ENCODE data around the gene HTT.
A peak's percentile ranks its signal among the peaks of the same experiment; 100 is the strongest.

The HTT gene

GRCh38 chr4:3235581-3235980 lies 161.1 kb downstream of the HTT start:
- no peak for DNase-seq (ENCODE audit: low spot score)

DNA sequence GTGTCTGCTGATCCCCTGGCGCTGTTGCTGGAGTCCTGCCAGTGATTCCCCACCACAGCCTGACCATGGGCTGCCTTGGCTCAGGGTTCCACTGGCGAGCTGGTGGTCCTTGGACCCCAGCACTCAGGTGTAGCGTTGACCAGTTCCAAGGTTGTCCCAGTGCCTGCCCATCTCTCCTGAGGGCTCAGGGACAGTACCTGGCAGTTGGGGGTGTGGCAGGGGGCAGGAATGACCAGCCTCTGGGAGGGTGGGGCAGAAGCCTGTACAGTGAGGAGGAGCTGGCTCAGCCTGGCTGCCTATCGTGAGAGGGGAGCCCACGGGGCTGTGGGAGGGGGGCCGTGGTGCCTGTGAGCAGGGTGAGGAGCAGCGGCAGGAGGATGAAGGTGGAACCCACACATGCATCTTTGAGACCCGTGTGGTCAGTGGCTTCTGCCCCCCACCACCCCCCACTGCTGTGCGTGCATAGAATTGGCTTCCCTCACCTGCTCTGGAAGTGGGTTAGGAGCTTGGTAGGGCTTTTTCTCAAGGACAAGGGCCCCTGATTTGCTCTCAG lies 161.9 kb downstream of the HTT start:
- DNase-seq (ENCODE audit: low spot score), result no peak

DNA sequence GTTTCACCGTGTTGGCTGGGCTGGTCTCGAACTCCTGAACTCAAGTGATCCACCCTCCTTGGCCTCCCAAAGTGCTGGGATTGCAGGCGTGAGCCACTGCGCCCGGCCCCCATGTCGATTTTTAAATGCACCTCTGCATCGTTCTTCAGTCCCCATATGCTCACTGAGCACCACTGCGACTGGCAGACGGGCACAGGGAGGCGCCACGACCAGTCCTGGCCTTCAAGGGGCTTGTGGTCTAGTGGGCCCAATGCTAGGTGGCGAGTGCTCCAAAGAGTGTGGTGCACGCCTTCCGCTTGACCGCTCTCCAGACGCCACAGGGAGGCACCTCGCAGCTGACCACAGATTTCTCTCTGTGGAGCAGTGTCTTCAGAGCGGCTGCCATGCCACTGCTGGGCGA lies 162.8 kb downstream of the HTT start:
- no peak for DNase-seq (ENCODE audit: low spot score)

- DNase-seq (ENCODE audit: low spot score), result no peak
Measured at GRCh38 chr4:3237712-3238560, 163.5 kb downstream of the HTT start.

DNA sequence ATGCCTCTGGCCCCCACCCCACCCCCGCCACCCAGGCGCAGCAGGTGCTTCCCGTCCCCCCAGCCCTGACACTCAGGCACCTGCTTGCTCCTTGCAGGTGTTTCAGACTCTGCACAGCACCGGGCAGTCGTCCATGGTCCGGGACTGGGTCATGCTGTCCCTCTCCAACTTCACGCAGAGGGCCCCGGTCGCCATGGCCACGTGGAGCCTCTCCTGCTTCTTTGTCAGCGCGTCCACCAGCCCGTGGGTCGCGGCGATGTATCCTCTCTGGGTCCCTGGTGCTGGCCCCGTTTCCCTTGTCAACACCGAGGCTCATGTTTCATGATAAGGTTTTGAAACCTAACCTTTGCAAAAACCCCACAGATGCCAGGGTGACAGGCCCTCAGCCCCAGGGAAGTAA lies 164.2 kb downstream of the HTT start:
- no peak for DNase-seq (ENCODE audit: low spot score)

DNA sequence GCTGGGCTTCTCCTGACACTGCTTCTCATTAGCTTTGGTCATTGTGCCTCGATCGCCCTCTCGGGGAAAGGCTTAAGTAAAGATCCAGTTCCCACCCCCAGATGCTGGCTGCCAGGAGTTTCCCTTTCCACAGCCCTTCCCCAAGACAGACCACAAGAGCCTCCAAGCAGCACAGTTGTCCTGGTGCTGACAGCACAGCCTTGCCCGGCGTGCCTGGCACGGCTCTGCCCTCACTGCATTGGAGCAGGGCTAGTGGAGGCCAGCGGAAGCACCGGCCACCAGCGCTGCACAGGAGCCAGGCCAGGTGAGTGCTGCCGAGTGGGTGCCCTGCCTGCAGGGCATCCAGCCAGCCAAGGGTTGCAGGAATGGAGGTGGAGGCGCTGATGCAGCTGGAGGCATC lies 164.8 kb downstream of the HTT start:
- no peak for DNase-seq (ENCODE audit: low spot score)

GRCh38 chr4:3239998-3240920 lies 165.8 kb downstream of the HTT start:
- no peak for DNase-seq (ENCODE audit: low spot score)

- no peak for DNase-seq (ENCODE audit: low spot score)
Measured at GRCh38 chr4:3240936-3241522, 166.5 kb downstream of the HTT start.

GRCh38 chr4:3241898-3242524 lies 167.5 kb downstream of the HTT start:
- DNase-seq (ENCODE audit: low spot score), result no peak

GRCh38 chr4:3243136-3243780 lies 168.8 kb downstream of the HTT start:
- no peak for DNase-seq (ENCODE audit: low spot score)

GRCh38 chr4:3244002-3244401 lies 169.5 kb downstream of the HTT start:
- DNase-seq (ENCODE audit: low spot score), result no peak

- no peak for DNase-seq (ENCODE audit: low spot score)
Measured at GRCh38 chr4:3244747-3245146, 170.3 kb downstream of the HTT start.

DNA sequence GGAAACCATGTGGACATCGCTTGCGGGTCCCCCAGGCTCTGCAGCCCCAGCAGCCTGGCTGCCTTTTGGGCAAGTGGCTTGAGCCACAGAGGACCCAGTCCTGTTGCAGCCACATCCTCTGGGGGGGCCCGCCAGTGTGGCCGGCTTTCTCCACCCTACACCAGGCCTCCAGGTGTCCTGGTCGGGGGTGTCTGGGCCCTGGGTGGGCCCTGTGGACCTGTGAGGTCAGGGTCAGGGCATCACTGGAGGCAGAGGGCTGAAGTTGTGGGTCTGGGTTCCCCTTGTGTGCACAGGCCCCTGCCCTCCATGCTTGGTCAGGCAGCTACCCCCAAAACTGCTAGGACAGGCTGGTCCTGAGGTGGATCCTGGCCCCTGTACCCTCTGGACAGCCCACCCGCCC lies 171.2 kb downstream of the HTT start:
- no peak for DNase-seq (ENCODE audit: low spot score)

GRCh38 chr4:3246458-3247398 lies 172.2 kb downstream of the HTT start:
- DNase-seq (ENCODE audit: low spot score), result peak; percentile 36

- DNase-seq (ENCODE audit: low spot score), result no peak
Measured at GRCh38 chr4:3247399-3248177, 173.1 kb downstream of the HTT start.

DNA sequence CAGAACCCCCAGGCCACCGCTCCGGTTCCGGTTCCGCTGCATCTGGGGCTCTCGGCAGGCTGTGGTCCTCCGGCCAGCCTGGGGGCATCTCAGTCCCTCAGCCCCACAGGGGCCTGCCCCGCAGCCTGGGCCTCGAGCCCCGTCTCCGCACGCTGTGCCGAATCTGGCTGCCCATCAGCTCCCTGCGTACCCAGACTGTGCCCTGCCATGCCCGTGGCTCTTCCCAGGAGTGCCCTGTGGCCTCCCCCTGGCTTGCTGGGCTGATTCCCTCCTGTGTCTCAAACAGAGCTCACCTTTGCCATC lies 173.6 kb downstream of the HTT start:
- no peak for DNase-seq (ENCODE audit: low spot score)

DNA sequence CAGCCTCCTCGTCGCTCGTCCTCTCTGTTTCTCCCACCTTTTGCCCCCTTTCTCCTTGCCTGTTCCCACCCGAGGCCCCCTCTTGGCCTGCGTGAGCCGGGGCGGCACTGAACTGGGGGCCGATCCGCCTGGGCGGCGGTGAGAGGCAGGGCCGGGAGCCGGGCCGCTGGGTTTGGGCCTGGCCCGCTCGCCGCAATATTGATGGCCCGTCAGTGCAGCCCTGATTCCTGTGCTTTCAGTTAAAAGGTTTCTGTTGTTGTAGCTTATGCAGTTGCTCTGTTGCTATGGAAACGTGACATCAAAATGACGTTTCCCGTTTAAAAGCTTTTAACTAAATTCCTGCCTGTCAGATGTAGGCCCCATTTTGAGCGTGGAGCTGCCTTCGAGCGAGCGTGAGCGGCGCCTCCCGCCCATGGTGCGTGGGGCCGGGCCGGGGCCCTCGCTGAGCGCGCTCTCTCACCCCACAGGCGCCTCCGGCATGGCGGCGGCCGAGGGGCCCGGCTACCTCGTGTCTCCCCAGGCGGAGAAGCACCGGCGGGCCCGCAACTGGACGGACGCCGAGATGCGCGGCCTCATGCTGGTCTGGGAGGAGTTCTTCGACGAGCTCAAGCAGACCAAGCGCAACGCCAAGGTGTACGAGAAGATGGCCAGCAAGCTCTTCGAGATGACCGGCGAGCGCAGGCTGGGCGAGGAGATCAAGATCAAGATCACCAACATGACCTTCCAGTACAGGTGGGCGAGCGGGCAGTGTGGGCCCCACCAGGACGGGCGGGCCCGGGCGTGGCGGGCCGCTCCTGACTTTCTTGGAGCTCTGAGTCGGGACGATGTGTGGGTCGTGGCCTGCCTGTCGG lies 174.6 kb downstream of the HTT start, which contains the start of gene MSANTD1:
Gene MSANTD1 (plus strand): TSS at position 349 of the 851 bp plus-strand sequence. CDS start 64 bp downstream, at position 413.
- no peak for DNase-seq (ENCODE audit: low spot score)

DNA sequence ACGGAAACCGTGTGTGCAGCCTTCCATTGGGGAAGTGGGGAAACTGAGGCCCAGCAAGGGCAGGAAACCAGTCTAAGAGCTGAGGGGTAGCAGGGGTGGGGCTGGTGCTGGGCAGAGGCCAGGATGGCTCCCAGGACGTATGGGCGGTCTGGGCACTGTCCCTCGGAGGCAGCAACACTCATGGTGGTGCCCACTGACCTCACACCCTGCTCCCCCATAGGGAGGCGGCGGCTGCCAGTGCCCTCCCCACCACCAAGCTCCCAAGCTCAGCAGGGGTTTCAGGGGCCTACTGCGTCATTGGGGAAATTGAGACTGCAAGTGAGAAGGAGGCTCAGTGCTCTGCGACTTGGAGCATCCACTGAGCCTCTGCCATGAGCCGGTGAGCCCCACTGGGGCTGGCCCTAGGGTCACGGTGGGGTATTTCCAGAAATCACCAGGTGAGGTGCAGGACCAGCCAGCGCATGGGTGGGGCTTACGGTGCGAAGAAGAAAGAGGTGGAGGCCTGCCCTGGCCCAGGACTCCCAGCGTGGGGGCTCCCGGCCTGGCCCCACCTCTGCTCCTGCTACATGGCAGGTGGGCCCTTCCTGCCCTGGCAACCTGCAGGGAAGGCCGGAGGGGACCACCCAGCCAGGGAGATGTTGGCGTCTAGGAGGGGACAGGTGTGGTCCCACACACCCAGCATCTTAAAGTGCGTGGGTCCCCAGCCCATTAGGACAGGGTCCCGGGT lies 175.4 kb downstream of the HTT start:
- no peak for DNase-seq (ENCODE audit: low spot score)
